Mammary epithelial cell (primary cell): ENCODE data around the gene TEX12.

Experiments
- CTCF ChIP-seq, 2 donors: IDR thresholded peaks in 1 of 2; conservative IDR thresholded peaks in 1 of 2; 2 replicates each; pipeline ENCODE4 v1.5.1; 2011 to 2012; ENCODE audit warnings: inconsistent platforms in 2 of 2, low read length in 2 of 2, mild to moderate bottlenecking in 2 of 2, control low read depth in 1 of 2, low read depth in 1 of 2; ENCODE audit not compliant: insufficient read depth in 1 of 2; ENCODE audit errors: extremely low read depth in 1 of 2
- EZH2 ChIP-seq: IDR thresholded peaks from 2 replicates; pipeline ENCODE4 v1.6.1; 2012; ENCODE audit warnings: low read length, inconsistent platforms, borderline replicate concordance

GRCh38 chr11:112186304-112186703, 19.1 kb downstream of the TEX12 start:
- no peak for TF ChIP-seq CTCF (conservative IDR thresholded peaks at IDR 0.05 in 1 of 2, IDR thresholded peaks at IDR 0.05 in 1 of 2; ENCODE audit: extremely low read depth in 1 of 2, insufficient read depth in 1 of 2, low read depth in 1 of 2, low read length in 2 of 2)
- TF ChIP-seq EZH2 = no peak
